Posterior cingulate gyrus (tissue), 11 donors: ENCODE results near the gene ELMO3.

Experiments
- DNase-seq, 10 donors: peaks; one replicate each; pipeline versions ENCODE4 v3.0.0 to v3.0.0-alpha.2; 2020 to 2021; ENCODE audit warnings: mixed read lengths in 3 of 10
- intact Hi-C: fragments of 100-400 bp; cut with DNase I; formaldehyde crosslinking; loops from one replicate; pipeline ENCODE4 v1.15.1; 2023

The ELMO3 gene

DNA sequence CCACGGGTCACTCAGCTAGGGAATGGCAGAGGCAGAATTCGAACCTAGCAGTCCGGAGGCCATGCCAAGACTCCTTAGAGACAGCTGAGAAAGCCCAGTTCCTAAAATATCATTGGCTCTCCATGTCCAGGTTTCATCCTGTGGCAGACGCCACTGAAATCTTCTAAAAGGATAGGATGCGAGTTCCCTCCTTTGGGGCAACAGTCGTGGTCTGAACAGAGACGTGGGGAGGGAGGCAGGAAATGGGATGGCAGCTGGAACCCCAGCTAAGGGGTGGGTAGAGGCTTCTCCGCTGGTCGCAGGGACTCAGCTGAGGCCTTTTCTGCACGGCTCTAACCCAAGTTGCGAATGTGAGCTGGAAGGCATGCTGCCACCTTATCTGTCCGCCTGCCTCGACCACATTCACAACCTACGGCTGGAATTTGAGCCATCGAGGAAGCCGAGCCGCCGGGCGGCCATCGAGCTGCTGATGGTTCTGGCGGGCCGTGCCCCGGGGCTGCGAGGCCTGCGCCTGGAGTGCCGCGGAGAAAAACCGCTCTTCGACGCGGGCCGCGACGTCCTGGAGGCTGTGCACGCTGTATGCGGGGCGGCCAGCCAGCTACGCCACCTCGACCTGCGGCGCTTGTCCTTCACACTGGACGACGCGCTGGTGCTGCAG is 36.3 kb upstream of the ELMO3 start:
- DNase-seq = no peak

DNA sequence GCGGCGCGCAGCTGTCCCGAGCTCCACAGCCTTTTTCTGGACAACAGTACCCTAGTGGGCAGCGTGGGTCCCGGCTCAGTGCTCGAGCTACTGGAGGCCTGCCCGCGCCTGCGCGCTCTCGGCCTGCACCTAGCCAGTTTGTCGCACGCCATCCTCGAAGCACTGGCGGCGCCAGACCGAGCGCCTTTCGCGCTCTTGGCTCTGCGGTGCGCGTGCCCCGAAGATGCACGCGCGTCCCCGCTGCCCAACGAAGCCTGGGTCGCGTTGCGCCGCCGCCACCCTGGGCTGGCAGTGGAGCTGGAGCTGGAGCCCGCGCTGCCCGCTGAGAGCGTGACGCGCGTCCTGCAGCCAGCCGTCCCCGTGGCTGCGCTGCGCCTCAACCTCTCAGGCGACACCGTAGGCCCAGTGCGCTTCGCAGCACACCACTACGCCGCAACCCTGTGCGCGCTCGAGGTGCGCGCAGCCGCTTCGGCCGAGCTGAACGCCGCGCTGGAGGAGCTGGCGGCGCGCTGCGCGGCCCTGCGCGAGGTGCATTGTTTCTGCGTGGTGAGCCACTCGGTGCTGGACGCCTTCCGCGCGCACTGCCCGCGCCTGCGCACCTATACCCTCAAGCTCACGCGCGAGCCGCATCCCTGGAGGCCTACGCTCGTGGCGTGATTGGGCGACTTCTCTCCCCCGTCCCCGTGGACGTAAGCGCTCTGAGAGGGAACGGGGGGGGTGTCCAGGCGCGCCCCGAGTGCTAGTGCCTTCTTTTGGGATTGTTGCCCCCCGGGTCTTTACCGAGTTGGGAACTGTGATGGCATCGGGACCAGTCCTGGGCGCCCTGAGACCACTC is 35.5 kb upstream of the ELMO3 start:
- peak; percentile 64 to 98 (median 88) for DNase-seq

More for the DNA sequence above, 36.3 kb upstream of the ELMO3 start:
- intact Hi-C loops = no loop called here

DNA sequence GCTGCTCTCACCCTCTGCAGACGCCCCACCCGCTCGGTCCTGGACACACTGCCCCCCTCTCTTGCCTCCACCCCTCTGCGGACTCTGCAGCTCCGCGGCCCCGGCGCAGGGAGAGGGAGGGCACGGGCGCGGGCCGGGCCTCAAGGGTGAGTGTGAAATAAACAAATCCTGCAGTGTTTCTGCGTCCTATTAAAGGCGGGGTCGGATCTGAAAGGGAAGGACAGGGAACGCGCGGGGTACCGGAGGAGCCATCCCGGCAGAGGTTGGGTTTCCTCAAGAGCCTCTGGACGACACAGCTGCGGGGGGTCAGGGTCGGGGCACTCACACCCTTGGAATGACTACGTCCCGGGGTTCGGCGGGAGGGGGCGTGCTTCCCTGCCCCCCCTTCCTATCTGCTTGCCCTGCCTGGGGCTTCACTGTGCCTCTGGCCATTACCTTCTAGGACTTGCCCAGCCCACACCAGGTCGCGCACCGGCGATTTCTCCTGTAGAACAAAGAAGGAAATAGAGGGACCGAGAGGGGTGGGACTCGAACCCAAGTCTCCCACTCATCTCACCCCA is 34.9 kb upstream of the ELMO3 start:
- DNase-seq = peak in 2 of 10 donors; percentile 45 to 93

More for the DNA sequence above, 35.5 kb upstream of the ELMO3 start:
- intact Hi-C loops = no loop called here

DNA sequence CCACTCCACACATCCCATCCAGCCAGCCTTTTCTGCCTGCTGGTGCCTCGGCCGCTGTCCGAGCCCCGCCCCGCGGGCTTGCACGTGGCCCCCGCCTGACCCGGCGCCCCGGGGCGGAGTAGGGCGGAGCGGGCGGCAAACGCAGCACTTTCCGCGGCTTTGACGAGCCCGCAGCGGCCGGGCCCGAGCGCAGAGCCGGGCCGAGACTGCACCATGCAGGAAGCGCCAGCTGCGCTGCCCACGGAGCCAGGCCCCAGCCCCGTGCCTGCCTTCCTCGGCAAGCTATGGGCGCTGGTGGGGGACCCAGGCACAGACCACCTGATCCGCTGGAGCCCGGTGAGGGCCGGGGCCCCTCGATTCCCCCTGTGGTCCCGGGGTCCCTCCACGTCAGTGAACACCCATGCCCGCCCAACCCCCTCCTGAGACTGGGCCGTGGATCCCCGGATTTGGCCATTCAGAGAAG is 34.3 kb upstream of the ELMO3 start, which contains the start of gene HSF4:
TSS of gene HSF4 (plus strand) at position 147 of the 463 bp plus-strand sequence. CDS start at position 214, 67 bp downstream.
- intact Hi-C loops = no loop called here
- DNase-seq = peak in 9 of 10 donors; percentile 60 to 96 (median 71)

More for the DNA sequence above, 34.9 kb upstream of the ELMO3 start:
- intact Hi-C loops = no loop called here

DNA sequence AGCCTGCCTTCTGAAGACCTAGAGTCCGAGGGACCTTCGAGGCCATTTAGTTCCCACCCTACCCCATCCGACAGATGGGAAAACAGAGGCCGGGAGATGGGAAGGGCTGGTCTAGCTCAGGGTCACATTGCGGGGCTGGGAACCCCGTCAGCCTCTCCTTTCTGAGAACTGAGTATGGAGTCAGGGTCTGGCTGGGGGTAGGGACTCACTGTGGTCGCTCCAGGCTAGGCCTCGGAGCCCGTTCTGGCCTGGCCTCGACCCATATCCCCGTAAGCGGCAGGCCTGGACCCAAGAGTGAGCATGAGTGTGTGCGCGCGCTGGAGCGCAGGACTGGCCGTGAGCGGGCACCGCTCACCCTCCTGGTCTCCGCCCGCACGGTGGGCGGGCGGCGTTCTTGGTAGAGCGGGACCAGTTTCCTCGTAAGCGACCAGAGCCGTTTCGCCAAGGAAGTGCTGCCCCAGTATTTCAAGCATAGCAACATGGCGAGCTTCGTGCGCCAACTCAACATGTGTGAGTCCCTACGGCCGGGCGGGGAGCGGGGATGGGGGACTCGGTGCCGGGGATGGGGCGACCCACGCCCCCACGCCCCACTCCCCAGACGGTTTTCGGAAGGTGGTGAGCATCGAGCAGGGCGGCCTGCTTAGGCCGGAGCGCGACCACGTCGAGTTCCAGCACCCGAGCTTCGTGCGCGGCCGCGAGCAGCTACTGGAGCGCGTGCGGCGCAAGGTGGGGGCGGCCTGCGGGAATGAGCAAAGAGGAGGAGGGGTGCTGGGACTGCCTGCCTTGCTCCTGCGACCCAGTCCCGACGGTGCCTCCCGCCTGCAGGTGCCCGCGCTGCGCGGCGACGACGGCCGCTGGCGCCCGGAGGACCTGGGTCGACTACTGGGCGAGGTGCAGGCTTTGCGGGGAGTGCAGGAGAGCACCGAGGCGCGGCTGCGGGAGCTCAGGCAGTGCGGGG is 33.5 kb upstream of the ELMO3 start:
- peak in 1 of 10 donors; percentile 86 for DNase-seq
- intact Hi-C loops = no loop called here

DNA sequence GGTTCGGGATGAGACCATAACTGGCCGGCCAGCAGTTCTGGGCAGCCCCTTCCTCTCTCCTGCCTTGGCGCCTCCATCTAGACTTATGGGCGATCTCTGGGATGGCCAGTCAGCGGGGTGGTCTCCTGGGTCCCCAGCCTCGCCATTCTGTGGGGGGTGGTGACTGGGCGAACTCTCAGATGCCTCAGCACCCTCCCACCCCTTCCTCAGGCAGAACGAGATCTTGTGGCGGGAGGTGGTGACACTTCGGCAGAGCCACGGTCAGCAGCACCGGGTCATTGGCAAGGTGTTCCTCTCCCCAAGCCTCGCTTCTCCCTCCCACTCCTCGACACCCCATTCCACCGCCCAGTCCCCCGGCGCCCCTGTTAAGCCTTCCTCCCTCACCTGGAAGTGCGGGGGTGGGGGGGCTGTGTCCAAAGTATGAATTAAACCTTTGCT is 32.8 kb upstream of the ELMO3 start:
- no peak for DNase-seq
- intact Hi-C loops = no loop called here

DNA sequence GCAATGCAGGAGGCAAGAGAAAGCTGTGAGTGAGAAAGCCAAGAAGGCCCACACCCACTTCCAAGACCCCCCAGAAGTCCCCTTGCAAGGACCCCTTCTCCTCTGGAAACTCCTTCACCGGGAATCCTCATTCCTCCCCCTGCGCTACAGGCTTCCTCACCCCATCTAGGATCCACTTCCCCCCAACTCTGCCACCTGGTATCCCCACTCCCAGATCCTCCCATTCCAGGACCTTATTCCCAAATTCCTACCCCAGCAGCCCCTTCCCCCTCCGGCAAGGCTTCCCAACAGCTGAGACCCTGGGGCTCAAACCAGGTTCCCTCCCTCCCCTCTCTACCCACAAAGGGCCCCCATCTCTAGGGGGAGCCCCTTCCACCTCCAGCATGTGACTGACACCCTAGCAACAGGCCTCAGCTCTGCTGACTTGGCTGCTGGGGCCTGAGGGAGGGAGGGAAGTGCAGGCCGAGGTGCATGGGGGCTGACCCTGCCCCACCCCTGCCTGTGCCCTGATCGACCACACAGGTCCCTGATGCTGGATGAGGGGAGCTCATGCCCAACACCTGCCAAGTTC is 32.2 kb upstream of the ELMO3 start:
- intact Hi-C loops = no loop called here

DNA sequence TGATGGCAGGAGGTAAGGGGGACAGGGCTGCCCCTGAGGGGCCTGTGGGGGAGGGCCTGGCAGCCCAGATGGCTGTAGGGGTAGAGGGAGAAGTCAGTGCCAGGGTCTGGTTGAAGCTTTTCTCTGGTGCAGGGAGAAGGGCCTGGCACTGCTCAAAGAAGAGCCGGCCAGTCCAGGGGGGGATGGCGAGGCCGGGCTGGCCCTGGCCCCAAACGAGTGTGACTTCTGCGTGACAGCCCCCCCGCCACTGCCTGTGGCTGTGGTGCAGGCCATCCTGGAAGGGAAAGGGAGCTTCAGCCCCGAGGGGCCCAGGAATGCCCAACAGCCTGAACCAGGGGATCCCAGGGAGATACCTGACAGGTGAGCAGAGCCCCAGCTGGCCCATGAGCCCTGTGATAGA is 31.3 kb upstream of the ELMO3 start:
- DNase-seq = no peak
- intact Hi-C loops = no loop called here

More for the DNA sequence above, 32.2 kb upstream of the ELMO3 start:
- DNase-seq = no peak

DNA sequence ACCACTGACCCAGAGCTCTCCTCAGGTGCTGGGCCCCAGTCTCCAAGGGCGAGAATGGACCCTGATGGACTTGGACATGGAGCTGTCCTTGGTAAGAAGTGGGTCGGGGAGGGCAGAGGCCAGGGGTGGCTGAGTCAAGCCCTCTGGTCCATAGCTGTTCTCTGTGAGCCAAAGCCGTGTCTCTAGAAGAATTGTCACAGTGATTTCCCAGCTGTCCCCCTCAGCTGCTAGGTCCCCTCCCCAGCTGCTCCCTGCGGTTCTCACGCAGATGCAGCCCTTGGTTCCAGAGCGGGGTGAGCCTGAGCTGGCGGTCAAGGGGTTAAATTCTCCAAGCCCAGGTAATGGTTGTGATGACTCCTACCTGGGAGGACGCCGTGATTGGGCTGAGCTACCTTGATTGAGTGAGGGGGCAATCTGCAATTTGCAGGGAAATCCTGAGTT is 29.9 kb upstream of the ELMO3 start:
- intact Hi-C loops = no loop called here
- no peak for DNase-seq

DNA sequence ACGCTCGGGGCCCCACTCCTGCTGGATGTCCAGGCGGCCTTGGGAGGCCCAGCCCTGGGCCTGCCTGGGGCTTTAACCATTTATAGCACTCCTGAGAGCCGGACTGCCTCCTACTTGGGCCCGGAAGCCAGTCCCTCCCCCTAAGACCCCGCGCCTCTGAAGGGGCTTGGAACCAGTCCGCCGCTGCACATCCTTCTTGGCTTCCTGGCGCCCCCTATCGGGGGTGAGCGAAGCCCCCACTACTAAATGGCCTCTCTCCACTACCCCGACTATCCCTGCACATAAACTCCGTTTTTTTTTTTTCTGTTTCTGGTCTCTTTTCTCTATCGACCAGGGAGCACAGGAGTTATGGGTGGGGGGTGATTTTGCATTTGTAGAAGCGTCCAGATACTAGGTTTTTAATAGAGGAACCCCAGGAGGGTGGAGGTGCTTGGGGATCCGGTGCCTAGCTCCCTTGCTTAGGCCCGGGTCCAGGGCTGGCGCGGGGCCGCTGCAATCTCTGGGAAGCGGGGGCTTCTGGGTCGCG is 29.2 kb upstream of the ELMO3 start:
- intact Hi-C loops = no loop called here
- peak in 1 of 10 donors; percentile 54 for DNase-seq

DNA sequence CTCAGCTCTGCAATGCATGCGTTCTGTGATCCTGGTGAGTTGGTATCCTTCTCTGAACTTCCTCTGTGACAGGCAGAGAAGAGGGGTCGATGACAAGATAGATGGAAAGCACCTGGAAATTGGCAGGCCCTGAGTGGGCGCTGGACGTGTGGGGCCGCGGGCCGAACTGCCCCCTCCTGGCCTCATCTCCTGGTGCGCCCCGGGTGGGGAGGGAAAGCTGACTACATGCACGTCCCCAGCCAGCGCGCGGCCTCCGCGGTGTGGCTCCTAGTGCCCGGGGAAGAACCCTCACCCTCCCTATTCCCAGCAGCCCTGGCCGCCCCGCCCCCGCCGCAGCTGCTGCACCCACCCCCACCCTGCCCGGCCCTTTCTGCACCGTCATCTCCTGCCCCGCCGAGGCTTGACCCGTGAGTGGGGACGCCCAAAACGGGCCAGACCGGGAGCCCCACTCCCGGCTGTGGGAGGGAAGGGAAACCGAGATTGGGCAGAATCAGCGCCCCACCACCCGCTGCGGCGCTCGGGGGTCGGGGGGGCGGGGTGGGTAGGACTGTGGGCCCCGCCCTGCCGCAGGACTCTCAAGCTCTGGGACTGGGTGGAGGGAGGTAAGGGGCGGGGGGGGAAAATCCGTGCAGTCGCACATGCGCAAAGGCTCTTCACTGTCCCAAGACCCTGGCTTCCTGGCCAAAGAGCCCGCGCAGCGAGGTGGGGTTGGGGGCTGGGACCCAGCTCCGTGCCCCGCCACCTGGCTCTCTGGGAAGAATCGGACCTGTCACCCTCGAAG is 28.6 kb upstream of the ELMO3 start, which contains the start of gene NOL3:
TSS of gene NOL3 (plus strand) at position 371 of the 781 bp plus-strand sequence.
- intact Hi-C loops = no loop called here

DNA sequence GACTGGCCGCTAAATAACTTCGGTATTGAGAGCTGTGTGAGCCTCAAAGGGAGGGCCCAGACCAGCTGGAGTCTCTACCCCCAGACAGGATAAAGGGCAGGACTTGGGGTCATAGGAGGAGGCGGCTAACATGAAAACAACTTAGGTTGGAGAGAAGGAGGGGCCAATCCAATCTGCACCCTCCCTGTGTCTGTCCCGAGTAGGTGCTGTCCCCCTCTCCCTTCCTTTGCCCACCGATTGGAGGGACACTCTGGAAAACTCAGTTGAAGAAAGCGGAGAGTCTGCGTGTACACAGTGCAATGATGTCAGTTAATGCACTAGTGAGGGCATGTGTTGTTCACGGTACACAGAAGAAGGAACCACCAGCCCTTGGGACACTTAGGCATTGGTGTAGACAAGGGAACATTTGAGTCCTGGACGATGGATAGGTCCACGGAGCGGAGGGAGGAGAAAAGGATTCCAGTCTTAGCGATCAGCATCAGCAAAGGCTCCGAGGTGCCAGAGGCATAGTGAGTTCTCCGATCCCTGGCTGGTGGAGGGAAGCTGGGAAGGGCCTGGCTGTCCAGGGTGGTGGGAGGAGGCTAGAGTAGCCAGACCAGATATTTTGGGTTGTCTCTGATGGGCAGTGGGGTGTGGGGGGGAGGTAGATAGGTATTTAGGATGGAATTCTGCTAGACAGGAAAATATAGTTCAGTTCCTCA is 27.8 kb upstream of the ELMO3 start:
- intact Hi-C loops = no loop called here
- no peak for DNase-seq

More for the DNA sequence above, 28.6 kb upstream of the ELMO3 start, which contains the start of gene NOL3:
- peak in 7 of 10 donors; percentile 46 to 95 (median 66) for DNase-seq

DNA sequence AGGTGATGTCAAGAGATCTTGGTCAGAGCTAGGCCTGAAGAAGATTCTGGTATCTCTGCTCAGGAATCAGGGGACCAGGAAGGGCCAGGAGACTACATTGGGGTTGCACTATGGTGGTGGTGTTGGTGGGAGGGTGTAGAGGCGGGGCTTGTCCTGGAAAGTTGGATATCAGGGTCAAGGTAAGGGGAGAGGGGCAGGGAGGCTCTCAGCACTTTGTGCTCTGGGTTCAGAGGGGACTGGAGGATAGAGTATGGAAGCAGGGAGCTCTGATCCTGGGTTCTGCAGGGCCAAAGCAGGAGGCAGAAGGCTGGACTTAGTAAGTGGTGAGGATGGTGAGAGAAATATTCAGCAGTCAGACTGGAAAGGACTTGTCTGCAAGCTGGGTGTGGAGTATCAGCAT is 25.6 kb upstream of the ELMO3 start:
- intact Hi-C loops = no loop called here
- no peak for DNase-seq

DNA sequence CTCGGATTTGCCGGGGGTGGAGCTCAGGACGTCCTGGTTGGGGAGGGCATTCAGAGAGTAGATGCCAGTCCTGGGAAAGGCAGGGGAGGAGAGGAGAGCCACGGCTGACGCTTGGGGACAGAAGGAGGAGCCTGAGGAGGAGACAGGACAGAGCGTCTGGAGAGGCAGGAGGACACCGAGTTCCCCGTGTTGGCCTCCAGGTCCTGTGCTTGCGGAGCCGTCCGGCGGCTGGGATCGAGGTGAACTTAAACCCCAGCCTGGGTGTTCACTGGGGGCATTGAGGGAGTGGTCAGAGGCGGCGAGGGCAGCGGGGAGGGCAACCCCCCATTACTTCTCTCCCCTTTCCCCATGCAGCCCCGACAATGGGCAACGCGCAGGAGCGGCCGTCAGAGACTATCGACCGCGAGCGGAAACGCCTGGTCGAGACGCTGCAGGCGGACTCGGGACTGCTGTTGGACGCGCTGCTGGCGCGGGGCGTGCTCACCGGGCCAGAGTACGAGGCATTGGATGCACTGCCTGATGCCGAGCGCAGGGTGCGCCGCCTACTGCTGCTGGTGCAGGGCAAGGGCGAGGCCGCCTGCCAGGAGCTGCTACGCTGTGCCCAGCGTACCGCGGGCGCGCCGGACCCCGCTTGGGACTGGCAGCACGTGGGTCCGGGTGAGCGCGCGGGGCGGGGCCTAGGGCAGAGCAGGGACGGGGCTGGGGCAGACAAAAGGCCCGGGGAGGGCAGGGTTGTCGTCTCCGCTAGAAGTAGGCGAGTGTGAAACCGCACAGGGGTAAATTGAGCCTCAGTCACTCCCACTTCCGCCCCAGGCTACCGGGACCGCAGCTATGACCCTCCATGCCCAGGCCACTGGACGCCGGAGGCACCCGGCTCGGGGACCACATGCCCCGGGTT is 24.9 kb upstream of the ELMO3 start:
- peak; percentile 61 to 97 (median 85) for DNase-seq
- intact Hi-C loops = no loop called here

DNA sequence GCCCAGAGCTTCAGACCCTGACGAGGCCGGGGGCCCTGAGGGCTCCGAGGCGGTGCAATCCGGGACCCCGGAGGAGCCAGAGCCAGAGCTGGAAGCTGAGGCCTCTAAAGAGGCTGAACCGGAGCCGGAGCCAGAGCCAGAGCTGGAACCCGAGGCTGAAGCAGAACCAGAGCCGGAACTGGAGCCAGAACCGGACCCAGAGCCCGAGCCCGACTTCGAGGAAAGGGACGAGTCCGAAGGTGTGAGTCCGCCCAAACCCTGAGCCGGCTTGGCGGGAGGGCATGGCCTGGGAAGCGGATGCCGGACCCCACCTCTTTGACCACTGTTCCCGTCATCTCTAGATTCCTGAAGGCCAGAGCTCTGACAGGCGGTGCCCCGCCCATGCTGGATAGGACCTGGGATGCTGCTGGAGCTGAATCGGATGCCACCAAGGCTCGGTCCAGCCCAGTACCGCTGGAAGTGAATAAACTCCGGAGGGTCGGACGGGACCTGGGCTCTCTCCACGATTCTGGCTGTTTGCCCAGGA is 24.2 kb upstream of the ELMO3 start:
- intact Hi-C loops = no loop called here
- no peak for DNase-seq

DNA sequence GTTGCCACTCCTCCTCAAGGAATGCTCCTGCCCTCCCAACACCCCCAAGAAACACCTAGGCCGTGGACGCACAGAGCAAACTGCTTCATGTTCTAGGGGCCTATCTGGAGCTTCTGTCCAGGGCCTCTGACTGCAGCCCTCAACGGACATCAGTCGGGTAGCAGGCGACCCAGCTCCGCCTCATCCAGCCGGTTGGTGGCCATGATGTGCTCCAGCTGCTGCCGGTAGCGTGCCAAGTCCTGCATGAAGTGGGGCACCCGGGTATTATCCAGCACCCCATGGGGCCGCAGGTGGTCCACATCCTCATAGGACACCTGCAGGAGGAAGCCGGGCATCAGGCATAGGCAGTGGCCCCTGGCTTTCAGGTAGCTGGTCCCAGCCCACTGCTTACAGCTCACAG is 22.3 kb upstream of the ELMO3 start:
- DNase-seq = peak in 1 of 10 donors; percentile 85
- intact Hi-C loops = no loop called here
